Ishikawa (cell line): ENCODE measurements around the gene BBS9.

Experiments
- TCF12 ChIP-seq: IDR thresholded peaks from 2 replicates; pipeline ENCODE4 v1.6.1; 2012; ENCODE audit warnings: low read depth
- TEAD4 ChIP-seq: IDR thresholded peaks from 2 replicates; pipeline ENCODE4 v1.6.1; 2012
- ZBTB7A ChIP-seq: IDR thresholded peaks from 2 replicates; pipeline ENCODE4 v1.6.1; 2012; ENCODE audit warnings: low read depth
- TF ChIP-seq, protein P1 (sequence below): IDR thresholded peaks from 2 replicates; pipeline ENCODE4 v1.6.1; 2012

DNA sequence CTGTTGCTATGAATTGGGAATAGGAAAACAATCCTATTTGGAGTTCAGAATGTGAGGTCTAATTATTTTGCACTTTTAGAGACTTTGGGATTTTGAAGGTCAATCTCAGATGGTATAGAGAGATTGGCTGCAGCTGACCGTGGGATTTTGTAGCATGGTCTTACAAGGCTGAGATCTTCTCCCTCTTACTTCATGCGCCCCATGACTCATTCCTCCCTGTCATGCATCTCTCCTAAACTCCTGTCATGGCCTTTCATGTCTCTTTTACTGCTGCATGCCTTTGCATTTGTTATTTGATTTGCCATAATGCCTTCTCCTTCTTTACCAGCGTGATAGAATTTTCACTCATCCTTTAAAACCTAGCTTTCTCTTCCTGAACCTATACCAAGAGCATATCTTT lies 133.1 kb downstream of the BBS9 start:
- TF ChIP-seq, protein P1, sequence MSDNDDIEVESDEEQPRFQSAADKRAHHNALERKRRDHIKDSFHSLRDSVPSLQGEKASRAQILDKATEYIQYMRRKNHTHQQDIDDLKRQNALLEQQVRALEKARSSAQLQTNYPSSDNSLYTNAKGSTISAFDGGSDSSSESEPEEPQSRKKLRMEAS: no peak
- TF ChIP-seq TEAD4 (no peak), ZBTB7A (no peak), TCF12 (no peak)
